Activated CD4-positive, alpha-beta T cell treated with anti-CD3 and anti-CD28 coated beads, Interleukin-2, amount 50 U/mL, for 24 hours (primary cell): Measurements from ENCODE around the gene MRPL51.
"Not testable (repeated sequence)": the region's sequence is repeated elsewhere in the genome, so short reads cannot be mapped to it uniquely, and the experiment has no call there.

ENCODE experiments used
- DNase-seq, 2 donors: peaks; one replicate each; pipeline ENCODE4 v3.0.0-alpha.2; 2020; ENCODE audit warnings: low read depth in 1 of 2, low spot score in 1 of 2

MRPL51 gene

GRCh38 chr12:6489449-6489848, 3.6 kb downstream of the MRPL51 start:
- no peak for DNase-seq

GRCh38 chr12:6488240-6488639, 4.8 kb downstream of the MRPL51 start:
- DNase-seq, result no peak

- DNase-seq, result no peak
Measured at GRCh38 chr12:6478416-6478815, 14.6 kb downstream of the MRPL51 start.

- not testable (repeated sequence) for DNase-seq
Measured at GRCh38 chr12:6477601-6478377, 15.3 kb downstream of the MRPL51 start.

GRCh38 chr12:6476489-6476888, 16.6 kb downstream of the MRPL51 start:
- DNase-seq, result no peak

GRCh38 chr12:6475233-6475975, 17.7 kb downstream of the MRPL51 start:
- not testable (repeated sequence) for DNase-seq

GRCh38 chr12:6472491-6472890, 20.6 kb downstream of the MRPL51 start:
- DNase-seq, result no peak

GRCh38 chr12:6471989-6472360, 21.1 kb downstream of the MRPL51 start:
- no peak for DNase-seq

GRCh38 chr12:6470375-6471163, 22.5 kb downstream of the MRPL51 start, which contains the start of gene VAMP1:
VAMP1 (minus strand) TSS chr12:6470677; CDS start chr12:6470531, 146 bp downstream.
- peak; percentile 93 to 96 for DNase-seq

GRCh38 chr12:6469609-6470374, 23.3 kb downstream of the MRPL51 start:
- no peak for DNase-seq

GRCh38 chr12:6469092-6469491, 24.0 kb downstream of the MRPL51 start:
- DNase-seq, result no peak

- DNase-seq, result no peak
Measured at GRCh38 chr12:6468283-6468575, 24.8 kb downstream of the MRPL51 start.

- not testable (repeated sequence) for DNase-seq
Measured at GRCh38 chr12:6467571-6468282, 25.3 kb downstream of the MRPL51 start.

- not testable (repeated sequence) for DNase-seq
Measured at GRCh38 chr12:6466751-6467150, 26.3 kb downstream of the MRPL51 start.

GRCh38 chr12:6466184-6466573, 26.9 kb downstream of the MRPL51 start:
- DNase-seq, result no peak

GRCh38 chr12:6465467-6466183, 27.4 kb downstream of the MRPL51 start:
- DNase-seq, result no peak

GRCh38 chr12:6464531-6464930, 28.5 kb downstream of the MRPL51 start:
- no peak for DNase-seq

GRCh38 chr12:6463858-6464257, 29.2 kb downstream of the MRPL51 start:
- no peak for DNase-seq

GRCh38 chr12:6463216-6463615, 29.8 kb downstream of the MRPL51 start:
- DNase-seq, result no peak
